Chondrocyte (in vitro differentiated cells): ENCODE data around the gene DMBT1. TPM values are rescaled to one million over a fixed set of nuclear protein-coding genes. Genes with fewer than 3 reads are reported as not detected.
"Not testable (repeated sequence)": the region's sequence is repeated elsewhere in the genome, so short reads cannot be mapped to it uniquely, and the experiment has no call there.

Experiments
- DNase-seq: peaks from one replicate; pipeline ENCODE4 v3.0.0; 2021; ENCODE audit warnings: mixed read lengths, low spot score
- H3K27ac Mint-ChIP-seq: one replicate; pipeline ENCODE4 v1.8.0; 2021; ENCODE audit warnings: mild to moderate bottlenecking, moderate library complexity, mixed read lengths; ENCODE audit not compliant: unreplicated experiment
- H3K27me3 Mint-ChIP-seq: 2 replicates; pipeline ENCODE4 v1.8.0; 2021; ENCODE audit warnings: low read depth, mixed read lengths
- H3K36me3 Mint-ChIP-seq: 2 replicates; pipeline ENCODE4 v1.8.0; 2021; ENCODE audit warnings: low read depth, mixed read lengths
- H3K4me1 Mint-ChIP-seq: 2 replicates; pipeline ENCODE4 v1.8.0; 2021; ENCODE audit warnings: low read depth, mild to moderate bottlenecking, mixed read lengths
- H3K4me3 Mint-ChIP-seq: one replicate; pipeline ENCODE4 v1.8.0; 2021; ENCODE audit warnings: mild to moderate bottlenecking, moderate library complexity, mixed read lengths; ENCODE audit not compliant: unreplicated experiment
- H3K9me3 Mint-ChIP-seq: 2 replicates; pipeline ENCODE4 v1.8.0; 2021; ENCODE audit warnings: low read depth, mixed read lengths
- CTCF ChIP-seq: fragments of 200-600 bp; sonication (generic); IDR thresholded peaks from 2 replicates; pipeline ENCODE4 v1.5.0; 2021; ENCODE audit warnings: antibody characterized with exemption, mild to moderate bottlenecking, moderate library complexity
- total RNA-seq: library from RNA; stranded (reverse); gene quantifications from 3 replicates; pipeline ENCODE4 v1.2.1, GENCODE V29; 2021

DMBT1 gene
- total RNA-seq, 1 donor from 2014 or later: 0.17 TPM

GRCh38 chr10:122571892-122572291 lies 11.3 kb downstream of the DMBT1 start:
- H3K27ac Mint-ChIP-seq: no peak overlapping the region
- peaks cover 7% of the 10 kb centered on the region for H3K9me3 Mint-ChIP-seq
- H3K4me3 Mint-ChIP-seq: no peak overlapping the region
- DNase-seq: peak; percentile 15
- peaks cover 30% of the 10 kb centered on the region for H3K27me3 Mint-ChIP-seq
- H3K4me1 Mint-ChIP-seq: no peaks in the 10 kb centered on the region
- H3K36me3 Mint-ChIP-seq: peaks cover 7% of the 10 kb centered on the region
- no peak for TF ChIP-seq CTCF

- Mint-ChIP-seq H3K4me1 (no peaks in the 10 kb centered on the region), H3K4me3 (no peak overlapping the region), H3K9me3 (peaks cover 7% of the 10 kb centered on the region), H3K36me3 (peaks cover 7% of the 10 kb centered on the region), H3K27me3 (peaks cover 44% of the 10 kb centered on the region), H3K27ac (no peak overlapping the region)
- peak; percentile 8 for DNase-seq
- TF ChIP-seq CTCF: no peak
Observed at GRCh38 chr10:122575776-122576175, 15.2 kb downstream of the DMBT1 start.

- peaks cover 39% of the 10 kb centered on the region for H3K27me3 Mint-ChIP-seq
- no peak for TF ChIP-seq CTCF
- no peak overlapping the region for H3K4me3 Mint-ChIP-seq
- H3K9me3 Mint-ChIP-seq: peaks cover 7% of the 10 kb centered on the region
- no peaks in the 10 kb centered on the region for H3K4me1 Mint-ChIP-seq
- H3K36me3 Mint-ChIP-seq: peaks cover 7% of the 10 kb centered on the region
- no peak overlapping the region for H3K27ac Mint-ChIP-seq
- peak; percentile 41 for DNase-seq
Observed at GRCh38 chr10:122576291-122576690, 15.7 kb downstream of the DMBT1 start.

GRCh38 chr10:122577311-122577885 lies 16.8 kb downstream of the DMBT1 start:
- Mint-ChIP-seq H3K27ac (no peak overlapping the region), H3K4me3 (no peak overlapping the region)

GRCh38 chr10:122586070-122586469 lies 25.5 kb downstream of the DMBT1 start:
- peaks cover 16% of the 10 kb centered on the region for H3K27me3 Mint-ChIP-seq
- H3K36me3 Mint-ChIP-seq, H3K27ac Mint-ChIP-seq, H3K4me1 Mint-ChIP-seq, H3K9me3 Mint-ChIP-seq, H3K4me3 Mint-ChIP-seq: not testable (repeated sequence)
- peak; percentile 50 for DNase-seq

More at GRCh38 chr10:122577311-122577885, 16.8 kb downstream of the DMBT1 start:
- DNase-seq: peak; percentile 68
- Mint-ChIP-seq H3K36me3 (peaks cover 7% of the 10 kb centered on the region), H3K9me3 (peaks cover 7% of the 10 kb centered on the region), H3K27me3 (peaks cover 31% of the 10 kb centered on the region), H3K4me1 (no peaks in the 10 kb centered on the region)
- no peak for TF ChIP-seq CTCF

- H3K4me3 Mint-ChIP-seq: no peak overlapping the region
- no peaks in the 10 kb centered on the region for H3K4me1 Mint-ChIP-seq
- TF ChIP-seq CTCF: no peak
- no peaks in the 10 kb centered on the region for H3K9me3 Mint-ChIP-seq
- no peaks in the 10 kb centered on the region for H3K36me3 Mint-ChIP-seq
- no peak overlapping the region for H3K27ac Mint-ChIP-seq
- DNase-seq: peak; percentile 42
- peaks cover 18% of the 10 kb centered on the region for H3K27me3 Mint-ChIP-seq
Observed at GRCh38 chr10:122587098-122587760, 26.7 kb downstream of the DMBT1 start.
